Measurements from ENCODE around the gene WEE1.
A peak's percentile ranks its signal among the peaks of the same experiment; 100 is the strongest.
"Not testable (repeated sequence)": the region's sequence is repeated elsewhere in the genome, so short reads cannot be mapped to it uniquely, and the experiment has no call there.

Gene WEE1

DNA sequence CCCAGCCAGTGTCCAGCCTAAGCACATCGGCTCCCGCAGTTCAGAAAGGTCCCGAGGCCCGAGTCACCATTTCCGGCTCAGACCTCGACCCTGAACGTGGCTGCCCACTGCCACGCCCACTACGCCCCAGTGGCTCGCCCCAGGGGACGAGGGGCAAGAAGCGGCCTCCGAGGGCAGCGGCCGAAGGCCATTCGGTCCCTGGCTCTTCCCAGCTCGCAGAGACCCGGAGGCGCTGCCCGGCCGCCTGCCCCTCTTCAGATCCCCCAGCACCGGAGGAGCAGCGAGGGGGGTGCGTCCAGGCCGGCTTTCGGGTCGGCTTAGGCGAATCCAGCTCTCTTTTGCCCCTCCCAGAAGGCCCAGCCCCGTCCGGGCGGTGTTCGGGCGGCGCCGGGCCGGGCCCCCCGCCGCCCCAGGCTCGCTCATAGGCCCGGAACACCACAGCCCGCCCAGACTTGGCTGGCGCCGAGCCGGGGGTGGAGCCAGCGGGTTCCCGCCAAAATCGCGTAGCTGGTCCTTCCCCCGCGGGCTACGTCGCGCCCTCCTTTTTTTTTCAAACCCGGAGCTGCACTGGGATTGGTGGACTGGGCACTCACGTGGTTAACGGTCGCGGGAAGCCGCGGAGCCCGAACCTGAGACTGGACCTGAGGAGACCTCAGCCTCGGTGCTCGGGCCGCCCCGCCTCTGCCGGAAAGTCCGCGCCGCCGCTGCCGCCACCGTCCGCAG lies at the start of gene WEE1:
Gene WEE1, plus strand, starts transcription at position 619 of the 723 bp plus-strand sequence. CDS start 264 bp downstream, outside the sequence.
- DNase-seq (ENCODE audit: low read depth in 2 of 2): peak; percentile 92 to 95

DNA sequence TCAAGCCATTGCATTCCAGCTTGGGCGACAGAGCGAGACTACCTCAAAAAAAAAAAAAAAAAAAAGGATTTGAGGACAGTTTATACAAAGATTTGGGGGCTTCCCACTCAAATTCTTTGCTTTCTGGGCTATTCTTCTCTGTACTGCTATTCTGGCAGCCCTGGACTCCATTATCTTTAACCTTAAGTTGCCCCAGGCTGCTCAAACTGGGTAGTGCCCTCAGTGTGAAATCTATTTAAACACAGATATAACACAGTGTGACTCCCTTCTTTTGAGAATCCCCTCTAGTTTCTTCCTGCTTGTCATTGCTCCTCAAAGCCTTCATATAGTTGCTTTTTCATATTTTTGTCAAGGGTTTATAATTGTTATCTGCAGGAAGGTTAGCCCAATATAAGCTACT lies 49.5 kb upstream of the WEE1 start:
- no peak for DNase-seq (ENCODE audit: low read depth in 2 of 2)

DNA sequence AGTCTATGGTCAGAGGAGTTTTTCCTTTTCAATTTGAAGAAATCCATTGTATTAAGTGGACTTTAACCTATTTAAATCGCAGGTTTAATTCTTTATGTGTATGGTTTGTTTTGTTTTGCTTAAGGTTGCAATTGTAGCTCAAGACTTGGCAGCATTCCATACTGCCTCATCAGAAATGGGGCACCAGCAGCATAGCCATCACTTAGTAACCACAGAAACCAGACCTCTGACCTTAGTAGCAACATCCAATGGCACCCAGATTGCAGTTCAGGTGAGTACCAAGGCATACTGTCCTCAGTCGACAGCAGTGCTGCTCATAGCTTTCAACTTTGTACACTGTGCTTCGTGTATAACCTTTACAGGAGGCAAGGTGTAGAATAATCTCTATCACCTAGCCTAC lies 48.4 kb upstream of the WEE1 start:
- no peak for DNase-seq (ENCODE audit: low read depth in 2 of 2)

DNA sequence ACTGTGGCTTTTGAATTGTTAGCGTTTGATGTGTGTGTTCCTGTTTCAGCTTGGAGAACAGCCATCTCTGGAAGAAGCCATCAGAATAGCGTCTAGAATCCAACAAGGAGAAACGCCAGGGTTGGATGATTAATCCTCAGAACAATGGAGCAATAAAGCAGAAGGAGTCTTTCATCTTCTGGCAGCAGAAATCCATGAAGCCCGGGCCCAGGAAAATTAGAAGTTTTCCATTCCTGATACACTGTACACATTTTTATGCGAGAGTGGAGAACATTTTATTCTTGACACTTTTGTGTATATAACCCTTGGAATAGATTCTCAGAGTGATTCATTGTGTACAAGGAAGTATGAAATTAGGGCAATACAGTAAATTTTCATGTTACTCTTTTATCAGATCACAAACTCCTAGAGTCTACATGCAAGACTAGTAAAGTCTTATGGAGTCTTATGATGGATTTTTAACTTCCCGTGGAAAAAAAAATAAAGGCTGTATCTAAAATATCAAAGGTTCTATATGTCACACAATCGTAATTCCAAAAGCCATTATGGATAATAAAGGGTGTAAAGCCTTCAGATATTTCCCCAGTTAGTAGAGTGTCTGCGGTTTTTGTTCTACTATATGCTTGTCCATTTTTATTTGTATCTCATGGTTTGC lies 45.9 kb upstream of the WEE1 start:
- DNase-seq (ENCODE audit: low read depth in 2 of 2): no peak

DNA sequence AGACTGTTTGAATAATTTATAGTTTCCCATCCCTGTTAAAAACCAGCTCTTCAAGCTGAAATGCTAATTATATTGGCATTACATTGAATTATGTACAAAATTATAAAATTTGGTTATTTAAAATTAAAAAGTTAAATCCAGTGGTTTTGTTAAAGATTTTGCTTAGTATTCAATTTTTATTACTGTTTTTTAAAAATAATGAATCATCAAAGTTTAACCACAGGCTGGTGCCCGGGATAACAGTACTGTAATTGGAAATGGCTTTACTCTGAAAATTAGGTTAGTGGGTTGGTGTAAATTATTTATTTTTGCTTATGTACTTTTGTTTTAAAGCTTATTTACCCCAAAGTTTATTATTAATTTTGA lies 45.4 kb upstream of the WEE1 start:
- DNase-seq (ENCODE audit: low read depth in 2 of 2): no peak

DNA sequence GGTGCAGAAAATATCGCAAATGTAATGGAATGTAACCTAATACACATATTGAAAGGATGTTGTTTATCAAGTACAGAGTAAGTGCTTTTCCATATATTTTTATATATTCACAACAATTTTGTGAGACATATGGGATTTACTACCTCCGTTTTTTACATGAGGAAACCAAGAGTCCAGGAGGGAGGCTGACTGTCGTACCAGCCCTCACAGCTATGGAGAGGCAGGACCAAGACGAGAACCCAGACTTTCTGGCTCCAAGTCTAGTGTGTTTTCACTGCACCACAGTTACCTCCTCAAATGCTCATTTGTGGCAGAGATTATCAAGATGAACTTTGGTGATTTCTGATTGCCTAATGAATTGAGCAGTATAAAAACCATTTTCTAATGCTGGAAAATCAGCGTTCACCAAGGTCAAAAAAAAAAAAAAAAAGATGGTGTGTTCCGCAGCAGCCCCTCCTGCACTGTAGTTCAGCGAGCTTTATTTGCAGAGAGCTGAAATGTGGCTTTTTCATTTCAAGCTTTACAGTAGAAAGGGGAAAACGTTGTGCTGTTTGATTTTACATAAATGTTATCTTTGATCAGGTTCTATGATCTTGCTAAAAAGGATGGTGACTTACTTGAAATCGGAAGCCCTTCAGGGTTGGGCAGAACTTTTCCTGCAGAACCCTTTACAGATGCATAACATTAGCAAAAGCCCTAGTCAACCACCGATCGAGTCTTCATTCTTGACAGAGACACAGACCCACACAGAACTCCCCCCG lies 44.7 kb upstream of the WEE1 start:
- DNase-seq (ENCODE audit: low read depth in 2 of 2): no peak

DNA sequence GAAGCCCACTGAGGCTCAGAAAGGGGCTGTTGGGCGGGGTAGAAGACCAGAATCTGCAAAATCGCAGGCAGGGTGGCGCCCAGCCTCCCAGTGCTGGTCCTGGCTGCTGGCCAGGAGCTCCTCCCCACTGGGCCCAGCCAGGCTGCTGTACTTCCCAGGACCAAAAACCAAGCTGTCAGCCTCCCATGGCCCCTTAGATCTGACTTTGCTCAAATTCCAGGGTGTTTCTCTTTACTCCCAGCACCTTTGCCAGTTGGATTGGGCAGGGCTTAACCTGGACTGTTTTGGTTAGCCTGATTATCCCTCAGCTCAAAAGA lies 44.2 kb upstream of the WEE1 start:
- DNase-seq (ENCODE audit: low read depth in 2 of 2): no peak

DNA sequence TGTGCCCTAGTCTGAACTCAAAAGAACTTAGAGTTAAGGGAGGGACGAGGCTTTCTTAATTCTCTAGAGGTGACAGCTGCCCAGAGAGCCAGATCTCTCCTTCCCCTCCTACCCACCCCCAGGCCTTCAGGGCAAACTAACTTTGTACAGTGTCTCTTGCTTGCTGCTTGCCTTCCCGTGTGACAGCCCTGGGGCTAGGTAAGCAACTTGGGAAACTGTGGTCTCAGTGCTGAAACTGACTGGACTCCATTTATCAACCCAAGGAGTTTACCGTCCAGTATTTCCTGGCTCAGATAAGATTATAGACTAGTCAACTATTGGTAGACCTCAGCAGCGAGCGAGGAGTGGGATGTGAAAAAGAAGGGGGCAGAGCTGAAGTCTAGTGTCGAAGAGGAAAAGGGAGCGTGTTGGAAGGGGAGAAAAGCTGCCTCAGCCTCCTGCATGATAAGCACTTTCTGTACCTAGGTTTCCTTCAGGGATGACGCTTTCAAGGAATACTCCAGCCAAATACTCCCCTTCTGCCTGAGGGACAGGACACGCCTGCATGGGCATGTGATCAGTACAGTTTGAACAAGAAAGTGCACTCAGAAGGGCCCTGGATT lies 43.3 kb upstream of the WEE1 start:
- DNase-seq (ENCODE audit: low read depth in 2 of 2): no peak

DNA sequence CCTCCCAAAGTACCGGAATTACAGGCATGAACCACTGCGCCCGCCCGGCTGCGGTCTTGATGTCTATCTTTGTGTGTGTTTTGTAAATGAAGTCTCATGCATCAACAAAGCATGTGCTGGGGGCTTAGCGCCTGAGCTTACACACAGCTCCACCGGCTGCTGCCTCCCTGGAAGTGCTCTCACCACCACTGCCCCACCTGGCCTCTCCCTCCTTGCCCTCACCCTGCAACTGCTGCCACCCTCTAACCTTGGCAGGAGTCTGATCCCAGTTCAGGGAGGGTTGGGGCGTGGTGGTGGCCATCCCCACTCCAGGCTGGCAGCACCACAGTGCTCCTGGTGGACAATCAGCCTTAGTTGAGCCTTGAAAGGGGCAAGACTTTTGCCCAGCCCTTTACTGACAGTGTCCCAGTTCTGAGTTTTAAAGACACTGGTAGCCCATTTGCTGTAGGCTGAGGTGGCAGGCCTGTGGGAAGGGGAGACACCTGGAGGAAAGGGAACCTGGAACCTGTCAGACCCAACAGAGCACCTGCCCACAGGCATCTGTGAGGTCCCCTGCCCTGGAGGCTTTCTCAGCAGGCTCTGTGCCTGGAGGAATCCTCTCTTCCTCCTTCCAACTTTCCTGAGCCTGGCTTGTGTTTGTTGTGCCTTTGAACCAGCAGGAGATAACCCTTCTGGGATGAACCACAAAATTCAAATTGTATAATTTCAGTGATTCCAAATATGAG lies 42.4 kb upstream of the WEE1 start:
- no peak for DNase-seq (ENCODE audit: low read depth in 2 of 2)

DNA sequence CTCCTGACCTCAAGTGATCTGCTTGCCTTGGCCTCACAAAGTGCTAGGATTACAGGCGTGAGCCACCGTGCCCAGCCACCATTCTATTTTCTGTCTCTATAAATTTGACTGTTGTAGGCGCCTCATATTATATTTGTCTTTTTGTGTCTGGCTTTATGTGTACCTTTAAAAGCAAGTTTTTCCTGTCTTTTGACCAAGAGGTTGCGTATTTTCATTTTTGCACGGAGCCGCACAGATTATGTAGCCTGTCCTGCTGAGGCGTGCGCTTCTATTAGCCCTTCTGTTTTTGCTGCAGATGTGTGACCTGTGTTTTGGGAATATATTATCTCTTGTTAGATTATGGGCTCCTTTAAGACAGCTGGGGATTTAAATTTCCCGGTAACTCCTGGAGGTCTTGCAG lies 40.4 kb upstream of the WEE1 start:
- DNase-seq (ENCODE audit: low read depth in 2 of 2): no peak

DNA sequence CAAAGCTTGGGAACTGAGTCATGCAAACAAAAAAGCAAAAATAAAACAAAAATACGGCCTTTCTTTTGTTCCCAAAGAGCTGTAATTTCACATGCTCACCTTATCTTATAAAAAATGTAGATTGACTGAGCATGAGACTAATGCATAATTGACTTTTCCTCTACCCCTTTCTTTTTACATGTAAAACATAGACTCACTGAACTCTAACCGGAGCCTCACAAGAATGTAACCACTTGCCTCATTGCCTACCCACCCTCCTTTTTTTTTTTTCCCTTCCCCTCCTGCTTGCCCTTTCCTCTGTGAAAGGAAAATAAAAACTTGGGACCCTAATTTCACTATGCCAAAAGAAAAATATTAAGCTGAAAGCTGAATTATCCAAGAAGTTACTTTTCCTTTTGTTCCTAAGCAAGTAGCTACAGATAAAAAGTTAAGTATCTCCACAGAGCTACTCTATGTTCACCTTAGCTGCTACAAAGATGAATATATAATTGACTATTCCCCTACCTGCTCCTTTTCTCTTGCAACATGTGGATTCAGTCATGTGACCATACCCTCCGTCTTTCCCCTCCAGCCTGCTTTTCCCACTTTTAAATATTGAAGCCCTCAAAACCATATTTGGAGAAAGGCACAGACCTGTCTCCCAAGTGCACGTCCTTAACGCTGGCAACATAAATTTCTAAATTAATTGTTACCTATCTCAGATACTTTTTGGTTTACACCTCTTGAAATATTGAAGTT lies 39.6 kb upstream of the WEE1 start:
- DNase-seq (ENCODE audit: low read depth in 2 of 2): no peak

DNA sequence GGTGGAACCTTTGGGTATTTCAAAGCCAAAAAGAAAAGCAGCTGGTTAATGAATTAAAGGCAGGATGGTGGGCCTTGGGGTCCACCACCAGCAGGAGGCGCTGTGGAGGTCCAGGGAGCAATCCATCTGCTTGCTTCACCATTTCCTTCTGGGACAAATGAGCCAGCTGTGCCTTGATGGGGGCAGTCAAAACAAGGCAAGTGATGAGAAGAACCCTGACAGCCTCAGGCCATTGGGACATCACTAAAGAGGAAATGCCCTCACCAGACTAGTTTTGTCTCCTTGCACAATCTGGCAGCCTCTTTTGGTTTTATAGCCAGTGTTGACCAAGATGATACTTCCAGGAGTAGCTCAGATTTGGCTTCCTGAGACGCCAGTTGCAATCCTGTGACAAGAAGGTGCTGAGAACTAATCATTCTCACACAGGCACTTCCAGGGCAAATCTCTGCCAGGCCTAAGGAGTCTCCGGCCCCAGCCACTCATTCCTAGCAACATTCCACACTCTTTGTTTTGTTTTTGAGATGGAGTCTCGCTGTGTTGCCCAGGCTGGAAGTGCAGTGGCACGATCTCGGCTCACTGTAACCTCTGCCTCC lies 38.2 kb upstream of the WEE1 start:
- peak; percentile 68 to 69 for DNase-seq (ENCODE audit: low read depth in 2 of 2)

DNA sequence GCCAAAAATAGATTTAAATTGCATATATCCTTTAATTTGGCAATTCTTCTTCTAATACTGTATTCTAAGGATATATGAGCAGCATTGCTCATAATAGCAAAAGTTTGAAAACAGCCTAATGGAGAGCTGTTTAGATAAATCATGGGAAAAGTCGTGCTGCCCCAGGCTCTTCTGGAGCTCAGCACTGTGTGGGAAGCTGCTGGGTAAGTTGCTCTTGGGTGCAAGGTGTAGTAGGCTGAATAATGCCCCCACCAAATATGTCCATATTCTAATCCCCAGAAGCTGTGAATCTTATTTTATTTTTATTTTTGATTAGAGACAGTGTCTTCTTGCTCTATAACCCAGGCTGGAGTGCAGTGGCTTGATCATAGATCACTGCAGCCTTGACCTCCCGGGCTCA lies 34.9 kb upstream of the WEE1 start:
- DNase-seq (ENCODE audit: low read depth in 2 of 2): no peak

DNA sequence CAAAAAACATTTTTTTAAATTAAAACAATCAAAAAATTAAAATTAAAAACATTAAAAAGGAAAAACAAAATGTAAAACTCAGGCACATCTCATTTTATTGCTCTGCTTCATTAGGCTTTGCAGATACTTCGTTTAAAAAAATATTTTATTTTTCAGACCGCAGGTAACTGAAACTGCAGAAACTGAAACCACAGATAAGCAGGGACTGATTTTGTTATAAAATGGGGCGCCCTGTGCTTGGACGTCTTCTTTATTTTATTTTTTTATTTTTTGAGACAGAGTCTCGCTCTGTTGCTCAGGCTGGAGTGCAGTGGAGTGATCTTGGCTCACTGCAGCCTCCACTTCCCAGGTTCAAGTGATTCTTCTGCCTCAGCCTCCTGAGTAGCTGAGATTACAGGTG lies 24.3 kb upstream of the WEE1 start:
- not testable (repeated sequence) for DNase-seq (ENCODE audit: low read depth in 2 of 2)

DNA sequence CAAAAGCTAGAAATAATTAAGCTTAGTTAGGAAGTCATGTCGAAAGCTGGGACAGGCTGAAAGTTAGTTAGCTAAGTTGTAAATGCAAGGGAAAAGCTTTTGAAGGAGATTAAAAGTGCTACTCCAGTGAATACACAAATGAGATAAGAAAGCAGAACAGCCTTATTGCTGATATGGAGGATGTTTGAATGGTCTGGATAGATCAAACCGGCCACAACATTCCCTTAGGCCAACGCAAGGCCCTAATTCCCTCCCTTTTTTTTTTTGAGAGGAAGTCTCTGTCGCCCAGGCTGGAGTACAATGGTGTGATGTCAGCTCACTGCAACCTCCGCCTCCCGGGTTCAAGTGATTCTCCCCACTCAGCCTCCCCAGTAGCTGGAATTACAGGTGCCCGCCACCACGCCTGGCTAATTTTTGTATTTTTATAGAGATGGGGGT lies 23.3 kb upstream of the WEE1 start:
- no peak for DNase-seq (ENCODE audit: low read depth in 2 of 2)

DNA sequence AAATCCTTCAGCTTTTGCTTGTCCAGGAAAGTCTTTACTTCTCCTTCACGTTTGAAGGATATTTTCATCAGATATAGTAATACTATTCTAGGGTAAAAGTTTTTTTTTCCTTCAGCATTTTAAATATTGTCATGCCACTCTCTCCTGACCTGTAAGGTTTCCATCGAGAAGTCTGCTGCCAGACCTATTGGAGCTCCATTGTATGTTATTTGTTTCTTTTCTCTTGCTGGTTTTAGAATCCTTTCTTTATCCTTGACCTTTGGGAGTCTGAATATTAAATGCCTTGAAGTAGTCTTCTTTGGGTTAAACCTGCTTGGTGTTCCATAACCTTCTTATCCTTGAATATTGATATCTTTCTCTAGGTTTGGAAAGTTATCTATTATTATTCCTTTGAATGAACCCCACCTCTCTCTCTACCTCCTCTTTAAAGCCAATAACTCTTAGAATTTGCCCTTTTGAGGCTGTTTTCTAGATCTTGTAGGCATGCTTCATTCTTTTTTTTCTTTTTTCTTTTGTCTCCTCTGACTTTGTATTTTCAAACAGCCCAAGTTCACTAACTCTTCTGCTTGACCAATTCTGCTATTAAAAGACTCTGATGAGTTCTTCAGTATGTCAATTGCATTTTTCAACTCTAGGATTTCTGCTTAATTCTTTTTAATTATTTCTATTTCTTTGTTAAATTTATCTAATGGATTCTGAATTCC lies 12.0 kb upstream of the WEE1 start:
- DNase-seq (ENCODE audit: low read depth in 2 of 2): no peak

DNA sequence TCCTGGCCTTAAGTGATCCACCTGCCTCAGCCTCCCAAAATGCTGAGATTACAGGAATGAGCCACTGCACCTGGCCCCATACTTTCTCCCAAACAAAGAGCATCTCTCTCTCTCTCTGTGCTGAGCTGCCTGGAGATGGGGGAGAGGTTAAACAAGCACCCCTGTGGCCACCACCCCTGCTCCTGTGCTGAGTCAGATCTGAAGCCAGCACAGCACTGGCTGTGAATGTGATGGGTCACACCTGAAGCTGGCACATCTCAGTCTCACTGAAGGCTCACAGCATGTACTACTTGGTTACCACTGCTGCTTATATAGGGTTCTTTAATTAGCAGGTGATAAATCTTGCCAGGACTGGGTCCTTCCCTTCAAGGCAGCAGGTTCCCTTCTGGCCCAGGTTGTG lies 10.8 kb upstream of the WEE1 start:
- no peak for DNase-seq (ENCODE audit: low read depth in 2 of 2)

DNA sequence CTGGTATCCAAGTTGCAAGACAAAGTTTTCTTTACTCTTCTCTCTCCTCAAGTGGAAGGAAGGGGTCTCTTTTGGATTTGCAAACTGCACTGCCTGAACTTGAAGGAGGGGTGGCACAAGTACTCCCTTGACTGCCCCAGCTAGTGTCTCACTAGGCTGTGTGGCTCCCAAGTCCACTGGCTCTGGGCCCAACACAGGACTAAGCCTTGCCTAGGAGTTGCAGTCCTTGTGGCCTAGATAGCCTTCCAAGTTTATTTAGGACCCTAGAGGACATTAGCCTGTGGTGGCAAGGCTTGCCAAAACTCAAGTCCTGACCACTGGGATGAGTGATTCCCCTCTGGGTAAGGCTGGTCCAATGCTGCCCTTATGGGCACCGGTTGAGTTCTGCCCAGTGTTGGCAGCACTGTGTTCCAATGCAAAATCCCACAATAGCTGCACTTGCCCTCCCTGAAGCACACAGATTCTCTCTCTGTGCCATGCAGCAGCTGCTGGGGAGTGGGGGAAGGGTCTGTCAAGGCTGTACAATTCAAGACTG lies 10.2 kb upstream of the WEE1 start:
- DNase-seq (ENCODE audit: low read depth in 2 of 2): no peak

DNA sequence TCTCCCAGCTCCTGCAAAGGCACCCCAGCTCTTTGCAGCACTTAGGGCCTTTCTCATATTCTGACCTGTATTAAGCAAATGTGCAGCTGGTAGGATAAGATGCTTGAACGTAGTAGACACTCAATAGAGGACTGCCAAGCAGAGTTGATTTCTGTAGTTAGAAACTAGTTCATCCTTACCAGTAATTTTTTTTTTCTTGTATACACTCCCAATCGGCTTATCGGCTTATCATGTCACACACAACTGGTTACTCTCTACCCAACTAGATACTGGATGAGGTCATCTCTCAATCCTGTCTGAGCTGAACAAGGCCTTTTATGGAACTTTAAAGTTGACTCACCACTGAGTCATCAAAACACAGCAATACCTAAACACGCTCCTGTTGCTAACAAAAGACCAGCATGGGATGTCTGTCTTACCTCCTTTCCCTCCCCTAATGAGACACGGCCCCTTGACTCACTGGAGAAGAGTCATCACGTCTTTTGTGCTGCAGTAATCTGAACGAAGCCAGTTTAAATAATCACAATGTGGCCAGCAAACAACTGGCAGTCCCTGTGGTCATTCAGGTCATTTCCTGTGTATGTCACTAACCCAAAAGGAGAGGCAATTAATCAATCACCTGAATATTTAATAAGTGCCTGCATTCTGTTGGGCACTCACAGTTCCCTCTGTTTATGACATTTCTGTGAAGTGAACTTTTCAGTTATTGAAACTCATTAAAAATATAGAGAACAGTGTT lies 7.5 kb upstream of the WEE1 start:
- peak in 1 of 2 donors; percentile 18 for DNase-seq (ENCODE audit: low read depth in 2 of 2)

Measured in stimulated activated CD8-positive, alpha-beta memory T cell treated with anti-CD3 and anti-CD28 coated beads, Interleukin-2, amount 100 ng/mL, for 1 hour (primary cell).